ENCODE data around the gene CCDC18. TPM values are rescaled to one million over a fixed set of nuclear protein-coding genes. Genes with fewer than 3 reads are reported as not detected.
A peak's percentile ranks its signal among the peaks of the same experiment; 100 is the strongest.

The CCDC18 gene
- total and polyA plus RNA-seq, 2 experiments from 2014 or later, result 16.3 to 47.9 TPM

- TF ChIP-seq JUNB (IDR thresholded peaks at IDR 0.05; ENCODE audit: unreplicated experiment), result no peak
- TF ChIP-seq ZNF331 (CRISPR knock-in tag; IDR thresholded peaks at IDR 0.05; ENCODE audit: low read depth), result no peak
- no peak for TF ChIP-seq NANOG (IDR thresholded peaks at IDR 0.05; ENCODE audit: borderline replicate concordance)
- H3K27ac ChIP-seq (ENCODE audit: low read depth), result no peak overlapping the region
- no peaks in the 10 kb centered on the region for H3K27me3 Mint-ChIP-seq (ENCODE audit: insufficient read depth, low read depth, poor library complexity)
- H3K27me3 ChIP-seq (ENCODE audit: insufficient read depth), result no peaks in the 10 kb centered on the region
- H3K36me3 ChIP-seq (ENCODE audit: insufficient read depth), result peaks cover 23% of the 10 kb centered on the region
- H2AFZ ChIP-seq, result no peak overlapping the region
- no peaks in the 10 kb centered on the region for H3K4me1 ChIP-seq (ENCODE audit: insufficient read depth)
- H4K20me1 ChIP-seq (replicated peaks; ENCODE audit: insufficient read depth), result no peaks in the 10 kb centered on the region
- no peaks in the 10 kb centered on the region for H3K4me1 Mint-ChIP-seq
- H3K9me2 ChIP-seq (ENCODE audit: insufficient read depth), result no peaks in the 10 kb centered on the region
- no peaks in the 10 kb centered on the region for H3K9me3 Mint-ChIP-seq
- no peak overlapping the region for H3K4me3 ChIP-seq
- H3K4me2 ChIP-seq, result no peak overlapping the region
- no peak overlapping the region for H3K4me3 Mint-ChIP-seq
- no peaks in the 10 kb centered on the region for H3K79me2 ChIP-seq (replicated peaks; ENCODE audit: insufficient read depth)
- peaks cover 34% of the 10 kb centered on the region for H3K36me3 Mint-ChIP-seq (ENCODE audit: low read depth)
- no peaks in the 10 kb centered on the region for H3F3A ChIP-seq (replicated peaks; ENCODE audit: low read depth)
- no peak for DNase-seq (ENCODE audit: low spot score)
- no peak overlapping the region for H3K27ac Mint-ChIP-seq
- ATAC-seq, result peak; percentile 34; the same call in 2 of the 3 replicates
Observed at GRCh38 chr1:93199150-93199549, 18.6 kb downstream of the CCDC18 start.

- no peaks in the 10 kb centered on the region for H3K4me1 Mint-ChIP-seq
- Histone ChIP-seq H3K4me2 (no peak overlapping the region), H3K27ac (ENCODE audit: low read depth) (no peak overlapping the region), H3K27me3 (ENCODE audit: insufficient read depth) (no peaks in the 10 kb centered on the region), H3F3A (replicated peaks; ENCODE audit: low read depth) (no peaks in the 10 kb centered on the region), H3K36me3 (ENCODE audit: insufficient read depth) (peaks cover 19% of the 10 kb centered on the region), H3K4me1 (ENCODE audit: insufficient read depth) (no peaks in the 10 kb centered on the region), H4K20me1 (replicated peaks; ENCODE audit: insufficient read depth) (no peaks in the 10 kb centered on the region), H3K9me2 (ENCODE audit: insufficient read depth) (no peaks in the 10 kb centered on the region), H2AFZ (no peak overlapping the region), H3K4me3 (no peak overlapping the region), H3K79me2 (replicated peaks; ENCODE audit: insufficient read depth) (no peaks in the 10 kb centered on the region)
- H3K9me3 Mint-ChIP-seq, result no peaks in the 10 kb centered on the region
- ATAC-seq (no peak), DNase-seq (ENCODE audit: low spot score) (no peak)
- TF ChIP-seq REST (IDR thresholded peaks at IDR 0.05; ENCODE audit: unreplicated experiment), result no peak
- TF ChIP-seq STAT1 (IDR thresholded peaks at IDR 0.05; ENCODE audit: unreplicated experiment), result no peak
- no peak for TF ChIP-seq ZNF462 (CRISPR knock-in tag; IDR thresholded peaks at IDR 0.05)
- no peak for TF ChIP-seq NANOG (IDR thresholded peaks at IDR 0.05; ENCODE audit: borderline replicate concordance)
- TF ChIP-seq ZNF331 (CRISPR knock-in tag; IDR thresholded peaks at IDR 0.05; ENCODE audit: low read depth), result no peak
- TF ChIP-seq POLR2AphosphoS5 (IDR thresholded peaks at IDR 0.05; ENCODE audit: low read depth), result no peak
- TF ChIP-seq EZH2phosphoT487 (IDR thresholded peaks at IDR 0.05; ENCODE audit: unreplicated experiment), result no peak
- no peak for TF ChIP-seq EZH2 (IDR thresholded peaks at IDR 0.05; ENCODE audit: low read depth, unreplicated experiment)
- no peak for TF ChIP-seq ETS1 (IDR thresholded peaks at IDR 0.05)
- H3K4me3 Mint-ChIP-seq, result no peak overlapping the region
- H3K27me3 Mint-ChIP-seq (ENCODE audit: insufficient read depth, low read depth, poor library complexity), result no peaks in the 10 kb centered on the region
- H3K27ac Mint-ChIP-seq, result no peak overlapping the region
- H3K36me3 Mint-ChIP-seq (ENCODE audit: low read depth), result peaks cover 31% of the 10 kb centered on the region
Observed at GRCh38 chr1:93200086-93200620, 19.6 kb downstream of the CCDC18 start.
